ENCODE results near the gene CAPN5.

Gene CAPN5

GRCh38 chr11:77037057-77037456, 29.7 kb upstream of the CAPN5 start:
- H3K27ac ChIP-seq = no peak overlapping the region
- TF ChIP-seq CTCF (IDR thresholded peaks at IDR 0.05) (no peak), ZFX (IDR thresholded peaks at IDR 0.05; ENCODE audit: borderline replicate concordance) (no peak)

GRCh38 chr11:77038029-77038824, 28.5 kb upstream of the CAPN5 start:
- no peak overlapping the region for H3K27ac ChIP-seq
- no peak for TF ChIP-seq CTCF (IDR thresholded peaks at IDR 0.05)
- TF ChIP-seq ZFX (IDR thresholded peaks at IDR 0.05; ENCODE audit: borderline replicate concordance) = no peak

- no peak overlapping the region for H3K27ac ChIP-seq
- TF ChIP-seq CTCF (IDR thresholded peaks at IDR 0.05) (no peak), ZFX (IDR thresholded peaks at IDR 0.05; ENCODE audit: borderline replicate concordance) (no peak)
Measured at GRCh38 chr11:77038825-77039326, 27.9 kb upstream of the CAPN5 start.

- TF ChIP-seq ZFX (IDR thresholded peaks at IDR 0.05; ENCODE audit: borderline replicate concordance) (no peak), CTCF (IDR thresholded peaks at IDR 0.05) (peak; percentile 78)
- no peak overlapping the region for H3K27ac ChIP-seq
Measured at GRCh38 chr11:77039491-77040400, 27.0 kb upstream of the CAPN5 start.

GRCh38 chr11:77040401-77040777, 26.4 kb upstream of the CAPN5 start:
- TF ChIP-seq ZFX (IDR thresholded peaks at IDR 0.05; ENCODE audit: borderline replicate concordance) = no peak
- no peak for TF ChIP-seq CTCF (IDR thresholded peaks at IDR 0.05)

GRCh38 chr11:77040889-77041288, 25.9 kb upstream of the CAPN5 start:
- H3K27ac ChIP-seq = no peak overlapping the region
- no peak for TF ChIP-seq CTCF (IDR thresholded peaks at IDR 0.05)
- no peak for TF ChIP-seq ZFX (IDR thresholded peaks at IDR 0.05; ENCODE audit: borderline replicate concordance)

More at GRCh38 chr11:77040401-77040777, 26.4 kb upstream of the CAPN5 start:
- H3K27ac ChIP-seq = no peak overlapping the region
